GM12878 (cell line): ENCODE measurements around the gene TMEM63B. TPM values are rescaled to one million over a fixed set of nuclear protein-coding genes. Genes with fewer than 3 reads are reported as not detected.

Experiments
- CBFB ChIP-seq: IDR thresholded peaks from 2 replicates; pipeline ENCODE4 v1.6.1; 2016; ENCODE audit warnings: antibody characterized with exemption, low read depth
- CTCF ChIP-seq, 3 experiments: IDR thresholded peaks in 2 of 3; conservative IDR thresholded peaks in 1 of 3; 2 replicates each; pipeline ENCODE4 v1.5.1; 2011; ENCODE audit warnings: low read depth in 3 of 3, low read length in 3 of 3, mild to moderate bottlenecking in 3 of 3, control low read depth in 2 of 3, moderate library complexity in 2 of 3, inconsistent platforms in 1 of 3, mixed read lengths in 1 of 3; ENCODE audit not compliant: control insufficient read depth in 2 of 3, insufficient read depth in 1 of 3; ENCODE audit errors: extremely low read depth in 1 of 3
- IRF3 ChIP-seq: fragments of 450-650 bp; IDR thresholded peaks from 2 replicates; pipeline ENCODE4 v1.6.1; 2014; ENCODE audit warnings: mild to moderate bottlenecking
- KLF5 ChIP-seq: fragments of 450-650 bp; IDR thresholded peaks from 2 replicates; pipeline ENCODE4 v1.6.1; 2014; ENCODE audit warnings: mild to moderate bottlenecking; ENCODE audit not compliant: partially characterized antibody
- NR2C1 ChIP-seq: fragments of 450-650 bp; IDR thresholded peaks from 2 replicates; pipeline ENCODE4 v1.6.1; 2017; ENCODE audit warnings: antibody characterized with exemption, mild to moderate bottlenecking, moderate library complexity
- PRDM15 ChIP-seq: fragments of 450-650 bp; formaldehyde crosslinking; IDR thresholded peaks from 2 replicates; pipeline ENCODE4 v1.4.0; 2020; ENCODE audit warnings: mild to moderate bottlenecking, moderate library complexity
- RAD51 ChIP-seq: fragments of 450-650 bp; IDR thresholded peaks from 2 replicates; pipeline ENCODE4 v1.6.1; 2016; ENCODE audit warnings: moderate library complexity, mild to moderate bottlenecking, inconsistent platforms
- SIX5 ChIP-seq: IDR thresholded peaks from 2 replicates; pipeline ENCODE4 v1.6.1; 2011; ENCODE audit warnings: mild to moderate bottlenecking, low read depth, low read length, moderate library complexity; ENCODE audit not compliant: severe bottlenecking
- TAF1 ChIP-seq: IDR thresholded peaks from 2 replicates; pipeline ENCODE4 v1.6.1; 2011; ENCODE audit warnings: mild to moderate bottlenecking, low read depth, low read length, borderline replicate concordance
- polyA plus RNA-seq, 11 experiments: library from polyadenylated mRNA; depleted of rRNA in 4 of 11; unstranded in 6 of 11; stranded (reverse) in 5 of 11; fragments of >200 nt; fragmentation: Nextera tagmentation in 4 of 11; fragmentation: Illumina TruSeq in 1 of 11; extraction: Ambion mirVana in 4 of 11; extraction: Trizol in 1 of 11; gene quantifications; 1 replicate in 1 of 11; 2 replicates in 10 of 11; pipeline versions ENCODE4 v1.2.1 to v1.2.3, GENCODE V29; 2011 to 2016; ENCODE audit warnings: inconsistent platforms in 2 of 11, missing spikeins in 2 of 11, low read depth in 1 of 11
- total RNA-seq, 4 experiments: library from RNA; depleted of rRNA in 3 of 4; stranded (reverse); fragments of >200 nt in 3 of 4; fragmentation: Illumina TruSeq in 1 of 4; extraction: Trizol in 1 of 4; gene quantifications; 2 replicates each; pipeline versions ENCODE4 v1.2.1 to v1.2.3, GENCODE V29; 2013 to 2021
- TF ChIP-seq, protein P1 (sequence below): fragments of 450-650 bp; IDR thresholded peaks from 2 replicates; pipeline ENCODE4 v1.6.1; 2018; ENCODE audit warnings: borderline replicate concordance, mild to moderate bottlenecking; ENCODE audit not compliant: partially characterized antibody
- TF ChIP-seq, protein P2 (sequence below): fragments of 150-350 bp; IDR thresholded peaks from 2 replicates; pipeline ENCODE4 v1.6.1; 2016; ENCODE audit warnings: low read depth, low read length
- TF ChIP-seq, protein P3 (sequence below): IDR thresholded peaks from 2 replicates; pipeline ENCODE4 v1.6.1; 2011; ENCODE audit warnings: borderline replicate concordance, low read depth, mild to moderate bottlenecking, moderate library complexity, low read length; ENCODE audit not compliant: insufficient read depth, poor library complexity, severe bottlenecking

Gene TMEM63B
- total and polyA plus RNA-seq, 10 of the 15 experiments (the other 5 are each of a cell fraction or from before 2014, with no cell fraction given): 0.09 to 15.0 (median 7.1) TPM; not detected in 1

GRCh38 chr6:44176762-44177509, 49.6 kb downstream of the TMEM63B start (continued):
- TF ChIP-seq PRDM15 (CRISPR knock-in tag) (no peak), NR2C1 (no peak; the same call in none of the 2 replicates), CBFB (no peak), RAD51 (no peak), KLF5 (no peak), SIX5 (no peak), CTCF (IDR thresholded peaks at IDR 0.05 in 2 of 3, conservative IDR thresholded peaks at IDR 0.05 in 1 of 3; ENCODE audit: control insufficient read depth in 2 of 3, extremely low read depth in 1 of 3, insufficient read depth in 1 of 3, low read depth in 3 of 3, low read length in 3 of 3) (no peak), TAF1 (no peak), IRF3 (no peak)
- TF ChIP-seq, protein P1, sequence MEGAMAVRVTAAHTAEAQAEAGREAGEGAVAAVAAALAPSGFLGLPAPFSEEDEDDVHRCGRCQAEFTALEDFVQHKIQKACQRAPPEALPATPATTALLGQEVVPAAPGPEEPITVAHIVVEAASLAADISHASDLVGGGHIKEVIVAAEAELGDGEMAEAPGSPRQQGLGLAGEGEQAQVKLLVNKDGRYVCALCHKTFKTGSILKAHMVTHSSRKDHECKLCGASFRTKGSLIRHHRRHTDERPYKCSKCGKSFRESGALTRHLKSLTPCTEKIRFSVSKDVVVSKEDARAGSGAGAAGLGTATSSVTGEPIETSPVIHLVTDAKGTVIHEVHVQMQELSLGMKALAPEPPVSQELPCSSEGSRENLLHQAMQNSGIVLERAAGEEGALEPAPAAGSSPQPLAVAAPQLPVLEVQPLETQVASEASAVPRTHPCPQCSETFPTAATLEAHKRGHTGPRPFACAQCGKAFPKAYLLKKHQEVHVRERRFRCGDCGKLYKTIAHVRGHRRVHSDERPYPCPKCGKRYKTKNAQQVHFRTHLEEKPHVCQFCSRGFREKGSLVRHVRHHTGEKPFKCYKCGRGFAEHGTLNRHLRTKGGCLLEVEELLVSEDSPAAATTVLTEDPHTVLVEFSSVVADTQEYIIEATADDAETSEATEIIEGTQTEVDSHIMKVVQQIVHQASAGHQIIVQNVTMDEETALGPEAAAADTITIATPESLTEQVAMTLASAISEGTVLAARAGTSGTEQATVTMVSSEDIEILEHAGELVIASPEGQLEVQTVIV: no peak
- TF ChIP-seq, protein P2, sequence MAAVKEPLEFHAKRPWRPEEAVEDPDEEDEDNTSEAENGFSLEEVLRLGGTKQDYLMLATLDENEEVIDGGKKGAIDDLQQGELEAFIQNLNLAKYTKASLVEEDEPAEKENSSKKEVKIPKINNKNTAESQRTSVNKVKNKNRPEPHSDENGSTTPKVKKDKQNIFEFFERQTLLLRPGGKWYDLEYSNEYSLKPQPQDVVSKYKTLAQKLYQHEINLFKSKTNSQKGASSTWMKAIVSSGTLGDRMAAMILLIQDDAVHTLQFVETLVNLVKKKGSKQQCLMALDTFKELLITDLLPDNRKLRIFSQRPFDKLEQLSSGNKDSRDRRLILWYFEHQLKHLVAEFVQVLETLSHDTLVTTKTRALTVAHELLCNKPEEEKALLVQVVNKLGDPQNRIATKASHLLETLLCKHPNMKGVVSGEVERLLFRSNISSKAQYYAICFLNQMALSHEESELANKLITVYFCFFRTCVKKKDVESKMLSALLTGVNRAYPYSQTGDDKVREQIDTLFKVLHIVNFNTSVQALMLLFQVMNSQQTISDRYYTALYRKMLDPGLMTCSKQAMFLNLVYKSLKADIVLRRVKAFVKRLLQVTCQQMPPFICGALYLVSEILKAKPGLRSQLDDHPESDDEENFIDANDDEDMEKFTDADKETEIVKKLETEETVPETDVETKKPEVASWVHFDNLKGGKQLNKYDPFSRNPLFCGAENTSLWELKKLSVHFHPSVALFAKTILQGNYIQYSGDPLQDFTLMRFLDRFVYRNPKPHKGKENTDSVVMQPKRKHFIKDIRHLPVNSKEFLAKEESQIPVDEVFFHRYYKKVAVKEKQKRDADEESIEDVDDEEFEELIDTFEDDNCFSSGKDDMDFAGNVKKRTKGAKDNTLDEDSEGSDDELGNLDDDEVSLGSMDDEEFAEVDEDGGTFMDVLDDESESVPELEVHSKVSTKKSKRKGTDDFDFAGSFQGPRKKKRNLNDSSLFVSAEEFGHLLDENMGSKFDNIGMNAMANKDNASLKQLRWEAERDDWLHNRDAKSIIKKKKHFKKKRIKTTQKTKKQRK: no peak
- TF ChIP-seq, protein P3, sequence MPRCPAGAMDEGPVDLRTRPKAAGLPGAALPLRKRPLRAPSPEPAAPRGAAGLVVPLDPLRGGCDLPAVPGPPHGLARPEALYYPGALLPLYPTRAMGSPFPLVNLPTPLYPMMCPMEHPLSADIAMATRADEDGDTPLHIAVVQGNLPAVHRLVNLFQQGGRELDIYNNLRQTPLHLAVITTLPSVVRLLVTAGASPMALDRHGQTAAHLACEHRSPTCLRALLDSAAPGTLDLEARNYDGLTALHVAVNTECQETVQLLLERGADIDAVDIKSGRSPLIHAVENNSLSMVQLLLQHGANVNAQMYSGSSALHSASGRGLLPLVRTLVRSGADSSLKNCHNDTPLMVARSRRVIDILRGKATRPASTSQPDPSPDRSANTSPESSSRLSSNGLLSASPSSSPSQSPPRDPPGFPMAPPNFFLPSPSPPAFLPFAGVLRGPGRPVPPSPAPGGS: no peak
